HPDE6-E6E7 (cell line): ENCODE measurements around the gene USP7.

Experiments used
- DNase-seq: peaks from one replicate; pipeline ENCODE4 v3.0.0; 2011; ENCODE audit warnings: missing footprints; ENCODE audit errors: extremely low spot score

USP7 gene

DNA sequence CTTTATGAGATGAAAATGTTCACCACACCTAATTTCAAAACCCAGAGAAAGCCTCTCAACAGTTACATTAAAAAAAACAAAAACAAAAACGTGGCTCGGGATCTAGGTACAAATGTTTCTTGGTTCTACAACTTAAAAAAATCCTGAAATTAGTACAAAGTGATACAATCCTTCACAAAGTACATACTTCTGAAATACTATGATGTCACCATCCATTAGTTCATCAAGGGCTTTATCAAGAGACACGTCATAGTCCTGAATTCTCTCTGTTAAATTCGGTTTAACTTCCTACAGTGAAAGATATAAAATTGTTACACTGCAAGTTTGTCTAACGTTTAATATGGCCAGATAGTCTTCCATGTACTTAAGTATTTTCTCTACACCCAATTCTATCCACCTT is 63.4 kb downstream of the USP7 start:
- no peak for DNase-seq

DNA sequence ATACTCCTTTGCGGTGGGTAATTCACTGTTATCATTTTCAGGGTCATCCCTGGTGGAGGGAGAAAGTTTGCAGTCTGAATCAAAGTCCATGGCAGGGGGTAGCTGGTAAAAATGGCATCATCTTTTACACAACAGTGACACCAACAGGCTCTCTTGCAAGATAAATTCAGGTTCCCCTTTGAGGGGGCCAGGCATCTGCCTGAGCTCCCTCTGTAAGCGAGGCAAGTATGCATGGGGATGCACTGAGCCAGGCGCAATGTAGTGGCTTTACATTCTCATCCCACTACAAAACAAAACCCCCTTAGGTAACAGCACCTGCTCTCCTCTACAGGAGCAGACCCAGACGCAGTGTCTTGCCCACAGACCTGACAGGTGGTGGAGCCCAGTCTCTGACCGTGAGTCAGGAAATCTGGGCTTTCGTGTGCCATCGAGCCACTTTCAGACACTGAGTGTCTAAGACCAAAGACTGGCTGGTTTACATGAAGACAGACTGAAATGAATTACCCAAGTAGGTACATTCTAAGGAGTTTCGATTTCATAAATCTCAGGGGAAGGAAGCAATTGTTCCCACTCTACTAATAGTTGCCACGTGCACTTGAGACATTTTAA is 63.9 kb downstream of the USP7 start:
- no peak for DNase-seq

DNA sequence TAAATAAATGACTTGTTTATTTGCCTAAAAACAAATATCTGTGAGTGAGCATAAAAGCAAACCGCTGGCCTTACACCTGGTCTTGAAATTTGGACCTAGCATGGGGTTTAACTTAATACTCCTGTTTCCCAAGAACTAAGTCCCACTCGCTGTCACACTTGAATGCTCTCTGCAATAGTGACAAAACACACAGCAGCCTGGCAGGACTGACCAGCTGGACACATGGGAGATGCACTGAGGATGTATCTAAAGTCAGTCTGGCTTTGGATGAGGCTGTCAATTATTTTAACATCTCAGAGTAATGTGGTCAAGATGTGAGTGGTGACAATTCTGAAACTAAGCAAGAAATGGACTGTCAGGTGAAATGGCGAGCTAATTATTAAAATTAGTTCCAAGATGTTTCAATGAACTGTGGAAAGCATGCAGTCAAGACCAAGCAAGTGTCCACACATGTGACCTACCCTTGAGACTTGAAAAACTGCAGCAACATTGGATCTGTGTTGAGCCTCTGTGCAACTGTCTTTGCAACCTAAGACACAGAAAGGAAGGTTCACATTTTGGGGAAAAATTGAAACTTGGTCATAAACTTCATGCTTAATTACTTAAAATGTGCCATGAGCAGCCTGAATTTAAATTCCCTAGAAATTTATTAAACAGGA is 64.9 kb downstream of the USP7 start:
- no peak for DNase-seq

DNA sequence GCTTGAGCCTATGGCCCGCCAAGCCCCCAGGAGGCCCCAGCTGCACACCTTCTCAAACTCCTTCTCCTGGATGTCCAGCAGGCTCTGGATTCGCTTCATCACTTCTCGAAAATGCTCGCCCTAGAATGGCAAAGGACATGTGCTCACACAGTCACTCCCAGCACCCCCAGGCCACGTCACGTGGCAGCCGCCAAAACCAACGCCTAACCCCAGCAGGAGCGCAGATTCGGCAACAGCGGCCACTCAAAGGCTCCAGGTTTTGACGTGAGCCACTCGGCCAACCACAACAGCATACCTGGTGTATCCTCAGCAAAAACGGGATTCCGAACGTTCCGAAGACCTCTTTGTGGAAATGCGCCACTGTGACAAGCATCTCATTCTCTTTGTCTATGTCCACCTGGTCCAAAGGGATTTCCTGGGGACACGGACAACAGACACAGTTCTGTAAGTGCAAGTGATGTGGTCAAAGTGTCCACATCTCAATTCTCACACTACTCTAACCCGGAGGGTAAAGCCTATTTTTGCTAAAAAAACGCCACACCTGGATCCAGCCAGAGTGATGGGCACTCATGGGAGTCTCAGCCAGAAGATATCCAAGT is 68.9 kb downstream of the USP7 start:
- no peak for DNase-seq

DNA sequence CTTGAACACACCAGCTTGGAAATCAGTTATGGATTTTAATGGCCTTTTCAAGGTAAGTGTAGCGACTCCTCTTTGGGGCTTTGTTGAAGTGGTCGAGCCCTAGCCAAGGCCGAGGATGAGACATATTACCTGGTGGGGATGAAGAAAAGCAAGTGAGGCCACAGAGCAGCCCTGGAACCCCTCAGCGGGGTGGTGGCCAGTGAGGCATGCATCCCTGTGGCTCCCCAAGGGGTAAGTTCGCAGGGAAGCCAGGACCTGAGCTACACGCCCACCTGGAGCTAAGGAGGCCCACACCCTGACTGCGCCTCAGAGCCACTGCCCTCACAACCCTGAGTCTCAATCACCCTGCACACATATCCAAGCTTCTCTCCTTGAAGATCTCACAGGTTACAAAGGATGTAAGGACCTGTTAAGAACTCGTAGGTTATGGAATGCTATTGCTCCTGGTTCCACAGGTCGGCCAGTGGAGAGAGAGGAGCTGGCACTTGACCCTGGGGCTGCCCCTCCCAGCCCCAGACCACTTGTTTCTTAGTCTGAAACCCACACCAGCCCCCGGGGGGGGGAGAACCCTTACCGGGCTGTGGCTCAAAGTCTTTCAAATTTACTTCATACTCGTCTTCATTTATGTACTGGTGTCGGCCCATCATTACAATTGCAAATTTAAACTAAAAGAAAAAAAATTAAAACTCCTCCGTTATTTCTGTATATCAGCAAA is 69.6 kb downstream of the USP7 start:
- DNase-seq, result no peak

DNA sequence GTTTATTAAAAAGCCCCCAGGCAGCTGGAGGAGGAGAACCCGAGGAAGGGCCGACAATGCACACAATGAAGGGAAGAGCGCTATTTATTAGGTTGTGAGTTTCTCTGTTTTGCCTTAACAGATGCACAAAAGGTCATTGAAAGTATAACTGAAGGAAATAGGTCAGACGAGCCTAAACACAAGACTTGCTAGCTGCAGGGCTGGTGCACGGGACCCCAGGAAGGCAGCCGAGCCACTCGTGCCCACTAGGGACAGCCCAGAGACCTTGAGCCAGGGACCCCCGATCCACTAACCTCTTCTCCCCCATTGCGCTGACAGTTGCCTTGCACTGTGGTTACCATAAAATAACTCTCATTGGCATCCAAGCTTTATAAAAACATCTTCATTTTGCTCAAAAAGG is 70.3 kb downstream of the USP7 start:
- DNase-seq, result no peak

DNA sequence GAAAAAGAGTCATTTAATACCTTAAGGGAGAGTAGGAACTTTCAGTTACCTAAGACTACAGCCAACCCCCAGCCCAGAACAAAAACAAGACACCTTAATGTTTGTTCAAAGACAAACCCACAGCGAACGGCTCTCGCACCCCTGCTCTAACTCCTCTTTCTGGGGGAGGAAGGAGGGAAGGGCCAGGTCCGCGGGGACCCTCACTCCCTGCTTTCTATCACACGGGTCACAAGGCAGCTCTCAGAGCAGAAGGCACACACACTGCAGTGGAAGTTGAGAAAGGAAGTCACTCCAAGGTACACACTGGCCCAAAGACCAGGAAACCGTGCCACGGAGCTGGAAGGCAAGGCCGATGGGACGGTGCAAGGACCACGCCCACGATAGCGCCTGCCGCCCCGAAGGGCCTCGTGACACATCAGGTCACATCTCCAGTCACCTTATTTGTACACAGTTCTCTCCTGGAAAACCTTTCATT is 71.6 kb downstream of the USP7 start:
- DNase-seq, result no peak

DNA sequence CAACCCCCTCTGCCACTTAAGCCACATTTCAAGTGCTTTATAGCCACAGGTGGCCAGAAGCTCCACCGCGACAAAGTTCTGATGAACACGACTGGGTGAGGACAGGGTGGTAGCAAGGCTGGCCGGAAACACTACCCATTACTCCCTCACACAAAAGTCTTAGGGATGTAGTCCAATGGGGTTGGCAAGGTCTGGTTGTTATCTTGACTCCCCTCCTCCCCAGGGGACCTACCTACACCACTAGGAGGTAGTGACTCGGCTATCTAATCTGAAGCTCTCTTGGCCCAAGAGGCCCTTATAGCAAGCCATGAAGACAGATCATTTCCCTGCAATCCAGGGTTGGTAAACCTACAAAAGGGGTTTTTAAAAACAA is 73.2 kb downstream of the USP7 start:
- DNase-seq, result no peak

DNA sequence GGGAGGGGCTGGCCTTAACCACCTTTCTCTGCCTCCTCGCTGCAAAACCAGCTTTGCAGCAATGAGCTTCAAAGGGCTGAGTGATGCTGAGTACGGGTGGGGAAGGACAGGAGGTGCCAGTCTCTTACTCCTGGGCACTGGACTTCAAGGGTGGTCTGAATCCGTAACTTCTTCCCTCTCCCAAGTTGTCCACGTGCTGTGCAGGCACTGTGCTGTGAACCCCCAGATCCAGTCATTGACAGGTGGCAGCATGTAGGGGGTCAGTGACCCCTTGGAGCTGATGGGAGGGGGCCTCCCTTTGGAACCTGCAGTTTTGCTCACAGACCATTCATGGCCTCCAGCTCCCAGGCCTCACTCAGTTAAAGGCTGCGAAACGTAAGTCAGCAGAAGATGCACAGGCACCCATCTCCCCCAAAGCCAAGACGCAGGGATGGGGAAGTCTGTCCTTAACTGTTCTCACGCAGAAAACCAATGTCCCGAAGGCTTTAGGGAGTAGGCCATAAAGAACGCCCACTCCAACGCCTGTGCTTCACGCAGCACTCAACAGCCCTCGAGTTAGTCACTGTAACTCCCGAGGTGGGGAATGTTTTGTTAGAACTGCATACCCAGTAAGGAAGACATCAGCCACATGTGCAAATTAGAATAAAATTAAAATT is 73.7 kb downstream of the USP7 start:
- no peak for DNase-seq

DNA sequence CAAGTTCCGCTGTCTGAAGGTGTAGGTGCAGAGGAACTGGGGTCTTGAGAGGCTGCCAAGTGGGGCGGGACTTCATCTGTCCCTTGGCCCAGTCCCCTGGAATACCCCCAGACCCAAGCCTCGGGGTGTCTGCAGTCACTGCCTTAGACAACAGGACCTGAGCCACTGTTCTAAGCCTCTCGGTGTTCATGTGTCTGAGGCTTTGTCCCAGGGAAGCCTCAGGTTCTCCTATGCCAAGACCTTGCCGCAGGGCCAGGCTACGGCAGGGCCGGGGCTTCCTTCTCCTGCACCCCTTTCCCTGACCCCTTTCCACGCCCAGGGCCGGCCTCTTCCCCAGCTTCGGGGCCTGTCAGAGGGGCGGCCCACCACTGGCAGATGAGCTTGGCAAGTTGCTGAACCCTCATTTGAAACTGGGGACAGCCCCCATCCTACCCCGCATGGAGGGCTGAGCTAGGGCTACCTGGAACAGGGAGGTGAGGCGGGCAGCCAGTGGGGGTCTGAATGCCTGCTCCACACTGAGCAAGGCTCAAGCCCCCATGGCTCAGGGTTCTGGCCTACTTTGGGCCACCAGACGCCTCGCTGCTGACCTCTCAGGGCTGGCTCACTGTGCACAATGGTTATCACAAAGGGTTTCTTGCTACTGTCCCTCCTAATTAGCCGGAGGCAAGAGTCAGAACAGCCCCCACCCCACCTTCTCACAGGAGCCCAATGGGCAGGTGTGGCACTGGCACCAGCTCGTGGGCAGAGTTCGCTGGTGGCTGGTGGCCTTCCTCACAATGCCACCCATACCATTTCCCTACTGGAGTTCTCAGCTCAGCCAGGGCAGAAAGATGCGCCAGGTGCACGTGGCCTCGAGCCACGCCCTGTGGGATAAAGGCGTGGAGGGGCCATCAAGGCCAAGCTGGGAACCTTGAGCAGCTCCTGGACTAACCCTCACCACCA is 74.5 kb downstream of the USP7 start:
- DNase-seq, result no peak

DNA sequence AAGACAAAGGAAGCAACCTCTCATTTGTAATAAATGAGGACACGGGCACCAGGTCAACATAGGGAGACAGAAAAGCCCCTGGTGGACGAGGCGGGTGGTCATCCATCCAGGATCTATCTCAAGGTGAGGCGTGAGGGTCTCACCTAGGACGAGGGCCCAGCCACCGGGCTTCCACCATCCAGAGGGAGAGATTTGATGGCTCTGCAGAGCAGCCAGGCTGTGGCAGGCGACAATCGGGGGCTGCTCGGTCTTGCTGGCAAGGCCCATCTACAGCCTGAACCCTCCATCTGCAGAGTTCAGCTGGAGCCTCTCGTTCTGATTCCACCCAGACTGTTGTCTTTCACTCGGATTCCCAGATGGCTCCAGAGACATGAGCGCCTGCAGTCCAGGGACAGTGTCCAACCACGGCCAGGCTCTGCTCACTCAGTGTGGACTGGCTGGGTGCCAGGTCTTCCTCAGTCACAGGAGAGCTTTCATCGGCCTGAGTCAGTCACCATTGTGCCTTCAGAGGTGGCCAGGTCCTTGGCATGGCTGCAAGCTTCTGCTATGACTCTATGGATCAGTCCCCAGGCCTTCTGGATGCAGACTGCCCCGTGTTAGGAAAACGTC is 75.7 kb downstream of the USP7 start:
- no peak for DNase-seq

DNA sequence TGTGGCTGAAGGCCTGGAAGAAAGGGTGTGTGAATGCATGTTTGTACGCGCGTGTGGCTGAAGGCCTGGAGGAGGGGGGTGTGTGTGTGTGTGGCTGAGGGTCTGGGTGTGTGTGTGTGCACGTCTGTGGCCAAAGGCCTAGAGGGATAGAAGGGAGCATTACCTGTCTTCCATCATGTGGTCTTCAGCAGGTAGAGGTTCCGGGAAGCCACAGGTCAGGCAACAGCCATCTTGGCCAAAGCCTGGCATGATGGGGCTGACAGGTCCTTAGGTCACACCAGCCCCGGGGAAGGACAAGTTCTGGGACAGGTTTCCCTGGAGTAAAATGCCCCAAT is 76.3 kb downstream of the USP7 start:
- no peak for DNase-seq

DNA sequence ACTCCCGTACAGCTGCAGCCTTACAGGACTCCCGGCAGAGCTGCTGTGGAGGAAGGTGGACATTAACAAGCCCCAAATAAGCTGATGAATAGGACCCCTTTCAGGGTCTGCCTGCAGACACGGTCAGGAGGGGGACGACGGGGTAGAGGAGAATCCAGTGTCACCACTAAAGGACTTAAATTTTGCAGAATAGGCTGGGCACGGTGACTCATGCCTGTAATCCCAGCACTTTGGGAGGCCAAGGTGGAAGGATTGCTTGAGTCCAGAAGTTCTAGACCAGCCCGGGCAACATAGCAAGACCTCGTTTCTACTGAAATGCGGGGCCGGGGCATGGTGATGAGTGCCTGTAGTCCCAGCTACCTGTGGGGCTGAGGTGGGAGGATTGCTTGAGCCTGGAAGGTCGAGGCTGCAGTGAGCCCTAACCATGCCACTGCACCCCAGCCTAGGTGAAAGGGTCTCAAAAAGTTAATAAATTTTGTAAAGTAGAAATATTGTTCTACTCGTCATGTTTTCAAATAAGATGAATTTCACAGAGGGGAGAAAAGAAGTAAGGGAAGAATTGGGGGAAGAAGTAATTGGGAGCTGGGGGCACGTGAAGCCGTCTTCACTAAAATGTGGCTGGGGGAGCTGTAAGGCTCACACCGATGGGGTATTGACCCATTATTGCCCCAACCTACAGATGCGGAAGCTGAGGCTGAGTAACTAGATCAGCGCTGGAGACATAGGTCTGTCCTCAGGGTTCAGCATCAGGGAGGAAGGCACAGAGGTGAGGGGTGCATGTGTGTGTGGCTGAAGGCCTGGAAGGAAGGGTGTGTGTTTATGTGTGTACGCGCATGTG is 76.9 kb downstream of the USP7 start:
- DNase-seq, result no peak

DNA sequence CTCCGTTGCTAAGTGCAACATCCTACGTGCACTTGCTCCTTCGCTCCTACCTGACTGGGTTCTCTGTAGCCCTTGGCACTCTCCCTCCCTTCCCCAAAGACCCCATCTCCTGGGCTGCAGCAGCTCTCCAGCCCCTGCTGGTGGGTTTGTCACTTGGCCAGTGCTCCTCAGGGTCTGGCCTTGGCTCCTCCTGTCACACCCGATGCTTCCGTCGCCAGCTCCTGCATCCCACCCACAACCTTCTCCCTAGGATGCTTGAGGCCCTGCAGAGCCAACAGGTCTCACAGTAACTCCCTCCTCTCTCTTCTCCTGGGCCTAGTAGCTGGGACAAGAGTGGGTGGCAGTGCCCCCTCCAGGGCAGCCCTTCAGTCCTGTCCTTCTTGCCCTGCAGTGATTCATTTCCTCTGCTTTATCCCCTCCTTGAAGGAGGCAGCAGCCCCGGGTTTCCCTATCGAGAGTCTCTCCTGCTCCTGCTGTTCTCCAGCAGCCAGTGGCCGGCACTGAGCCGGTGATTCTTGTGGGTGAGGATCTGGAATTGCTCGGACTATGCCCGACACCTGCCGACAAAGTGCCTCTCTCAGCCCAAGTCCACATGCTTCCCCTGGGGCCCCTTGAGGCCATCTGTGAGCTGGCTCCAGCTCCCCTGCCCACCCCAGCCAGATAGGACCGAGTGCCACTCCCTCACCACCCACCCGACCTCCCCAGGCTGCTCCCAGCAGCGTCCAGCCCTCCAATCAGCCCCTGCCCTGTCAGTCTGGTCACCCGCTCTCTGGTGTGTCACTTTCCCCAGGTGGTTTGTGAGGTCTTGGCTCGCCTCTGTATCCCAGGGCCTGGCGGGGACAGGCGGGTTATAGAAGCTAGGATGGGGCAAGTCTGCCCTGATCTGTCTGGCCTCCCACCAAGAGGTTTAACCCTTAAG is 77.8 kb downstream of the USP7 start:
- DNase-seq, result no peak

DNA sequence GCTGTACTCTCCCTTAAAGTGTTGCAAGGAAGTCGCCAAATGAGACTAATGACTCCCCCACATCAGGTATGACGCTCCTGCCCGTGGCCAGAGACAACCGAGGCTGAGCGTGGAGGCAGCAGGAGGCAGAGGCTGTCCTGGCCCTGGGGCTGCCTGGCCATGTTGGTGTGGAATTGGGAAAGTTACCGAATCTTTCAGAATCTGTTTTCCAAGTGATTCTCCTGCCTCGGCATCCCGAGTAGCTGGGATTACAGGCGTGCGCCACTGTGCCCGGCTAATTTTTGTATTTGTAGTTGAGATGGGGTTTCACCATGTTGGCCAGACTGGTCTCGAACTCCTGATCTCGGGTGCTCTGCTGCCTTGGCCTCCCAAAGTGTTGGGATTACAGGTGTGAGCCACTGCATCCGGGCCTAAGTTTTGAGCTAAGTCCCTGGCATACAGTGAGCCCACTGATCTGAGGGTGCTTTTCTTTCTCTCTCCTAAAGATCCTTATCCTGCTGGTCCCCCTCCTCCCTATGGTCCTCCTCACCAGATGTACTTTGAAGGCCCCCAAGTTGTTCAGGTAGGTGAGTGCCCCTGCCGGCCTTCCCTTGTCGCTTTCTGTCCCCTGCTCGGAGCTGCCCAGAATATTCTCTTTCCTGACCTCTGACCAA is 80.9 kb downstream of the USP7 start:
- DNase-seq, result no peak

DNA sequence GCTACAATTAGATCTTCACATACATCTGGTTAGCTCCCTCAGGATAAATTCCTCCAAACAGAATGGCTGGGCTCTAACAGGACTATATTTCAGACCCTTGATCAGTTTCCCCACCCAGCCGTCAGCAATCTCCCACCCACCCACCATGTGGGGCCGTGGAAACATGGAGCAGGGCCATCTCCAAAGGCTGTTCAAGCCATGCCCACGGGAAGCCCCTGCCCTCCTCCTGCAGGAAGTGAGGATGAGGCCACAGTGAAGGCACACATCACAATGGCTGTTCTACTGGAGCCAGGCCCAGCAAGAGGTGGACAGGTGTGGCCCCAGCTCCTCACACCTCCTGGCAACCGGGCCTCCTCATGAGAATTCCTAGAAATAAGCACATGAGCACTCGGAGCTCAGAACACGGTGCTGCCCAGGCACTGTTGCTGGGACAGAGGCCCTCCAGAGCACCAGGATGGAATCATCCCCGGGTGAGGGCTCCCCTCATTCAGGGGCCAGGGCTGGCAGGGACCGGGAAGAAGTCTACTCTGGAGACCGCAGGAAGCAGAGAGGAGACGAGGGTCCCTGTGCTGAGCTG is 81.6 kb downstream of the USP7 start, which contains the start of gene LITAFD:
TSS of gene LITAFD (plus strand) at position 311 of the 577 bp plus-strand sequence. CDS start 2,005 bp downstream, outside the sequence.
- DNase-seq, result no peak

DNA sequence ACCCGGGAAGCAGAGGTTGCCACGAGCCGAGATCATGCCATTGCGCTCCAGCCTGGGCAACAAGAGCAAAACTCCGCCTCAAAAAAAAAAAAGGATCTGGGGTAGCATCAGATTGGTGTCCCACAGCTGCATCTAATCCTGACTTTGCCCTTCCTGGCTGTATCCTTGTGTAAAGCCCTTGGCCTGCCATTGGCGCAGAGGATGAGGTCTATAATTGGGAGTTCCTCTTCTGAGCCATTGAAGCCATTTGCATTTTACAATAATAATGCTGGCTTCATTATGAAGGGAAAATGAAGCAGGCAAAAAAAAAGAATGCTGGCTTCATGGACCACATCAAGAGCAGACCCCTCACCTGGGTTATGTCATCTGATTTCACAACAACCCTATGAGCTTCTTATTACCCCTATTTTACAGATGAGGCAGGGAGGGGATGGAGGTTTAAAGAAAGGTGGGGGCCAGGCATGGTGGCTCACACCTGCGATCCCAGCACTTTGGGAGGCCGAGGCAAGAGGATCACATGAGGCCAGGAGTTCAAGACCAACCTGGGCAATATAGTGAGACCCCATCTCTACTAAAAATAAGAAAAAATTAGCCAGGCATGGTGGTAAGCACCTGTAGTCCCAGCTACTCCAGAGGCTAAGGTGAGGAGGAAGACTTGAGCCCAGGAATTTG is 82.7 kb downstream of the USP7 start:
- no peak for DNase-seq
